LNCaP clone FGC (cell line): ENCODE data around the gene C1RL.

ENCODE experiments used
- DNase-seq: peaks from one replicate; pipeline ENCODE4 v3.0.0-alpha.2; 2011; ENCODE audit warnings: low read depth
- H3K4me3 ChIP-seq: 2 replicates; pipeline ENCODE4 v1.5.1; 2011; ENCODE audit warnings: mild to moderate bottlenecking, low read depth, low read length, control low read depth
- CTCF ChIP-seq: IDR thresholded peaks from 2 replicates; pipeline ENCODE4 v1.5.1; 2012; ENCODE audit warnings: mild to moderate bottlenecking; ENCODE audit not compliant: control insufficient read depth, insufficient read depth; ENCODE audit errors: extremely low read depth

Gene C1RL

GRCh38 chr12:7093486-7093885 is 15.5 kb downstream of the C1RL start:
- H3K4me3 ChIP-seq: no peak overlapping the region
- TF ChIP-seq CTCF: no peak
- DNase-seq: no peak

- no peak for DNase-seq
- TF ChIP-seq CTCF: no peak
- no peak overlapping the region for H3K4me3 ChIP-seq
Measured at GRCh38 chr12:7092986-7093460, 16.0 kb downstream of the C1RL start.

- TF ChIP-seq CTCF: peak; percentile 84
- no peak for DNase-seq
- H3K4me3 ChIP-seq: peak within 1 kb of the TSS; percentile 52
Measured at GRCh38 chr12:7092229-7092985, 16.6 kb downstream of the C1RL start, which contains the start of gene C1R. TSS of gene C1R (minus strand) at chr12:7092445. CDS start at chr12:7092388, 57 bp downstream.

- DNase-seq: no peak
- H3K4me3 ChIP-seq: peak overlapping the region; percentile 52
- TF ChIP-seq CTCF: no peak
Measured at GRCh38 chr12:7091660-7092228, 17.3 kb downstream of the C1RL start.

GRCh38 chr12:7091171-7091570 is 17.8 kb downstream of the C1RL start:
- no peak for TF ChIP-seq CTCF
- DNase-seq: no peak
- no peak overlapping the region for H3K4me3 ChIP-seq

- DNase-seq: no peak
- H3K4me3 ChIP-seq: no peak overlapping the region
- TF ChIP-seq CTCF: no peak
Measured at GRCh38 chr12:7090222-7090998, 18.6 kb downstream of the C1RL start.
